Adrenal gland (tissue), 5 donors: ENCODE data around the gene JARID2.

Experiments used
- POLR2A ChIP-seq, 2 donors: fragments of 450-650 bp; IDR thresholded peaks; one replicate each; pipeline ENCODE4 v1.6.1; 2017; ENCODE audit warnings: antibody characterized with exemption in 2 of 2, mild to moderate bottlenecking in 2 of 2, moderate library complexity in 1 of 2
- TF ChIP-seq, protein P1 (sequence below), 6 experiments: fragments of 450-650 bp in 4 of 6; fragments of 200-600 bp in 2 of 6; sonication (generic) in 1 of 6; IDR thresholded peaks; 1 replicate in 5 of 6; 2 replicates in 1 of 6; pipeline versions ENCODE4 v1.5.1 to v1.8.0; 2016 to 2021; ENCODE audit warnings: antibody characterized with exemption in 6 of 6, mild to moderate bottlenecking in 2 of 6, moderate library complexity in 1 of 6
- donor health status: DM: no; HTN: no; CAD: no.

DNA sequence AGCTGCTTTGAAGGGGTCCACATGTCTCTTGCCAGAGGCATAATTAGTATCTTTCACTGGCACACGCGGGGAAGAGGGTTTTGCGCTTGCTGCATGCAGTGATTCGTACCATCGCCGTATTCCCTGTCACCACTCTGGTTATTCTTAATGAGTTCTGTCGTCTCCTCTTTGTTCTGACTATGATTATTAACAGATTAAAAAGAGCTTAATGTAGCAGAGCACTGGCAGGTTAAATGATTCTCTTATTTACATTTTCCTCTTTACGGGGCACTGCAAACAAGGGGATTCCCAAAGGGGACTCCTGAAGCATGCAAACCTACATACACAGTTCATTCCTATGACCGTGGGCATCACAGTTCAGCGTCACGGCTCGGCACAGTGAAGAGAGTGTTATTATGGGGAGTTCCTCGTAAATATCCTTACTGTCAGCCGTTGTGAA, 212.2 kb downstream of the JARID2 start:
- TF ChIP-seq, protein P1, sequence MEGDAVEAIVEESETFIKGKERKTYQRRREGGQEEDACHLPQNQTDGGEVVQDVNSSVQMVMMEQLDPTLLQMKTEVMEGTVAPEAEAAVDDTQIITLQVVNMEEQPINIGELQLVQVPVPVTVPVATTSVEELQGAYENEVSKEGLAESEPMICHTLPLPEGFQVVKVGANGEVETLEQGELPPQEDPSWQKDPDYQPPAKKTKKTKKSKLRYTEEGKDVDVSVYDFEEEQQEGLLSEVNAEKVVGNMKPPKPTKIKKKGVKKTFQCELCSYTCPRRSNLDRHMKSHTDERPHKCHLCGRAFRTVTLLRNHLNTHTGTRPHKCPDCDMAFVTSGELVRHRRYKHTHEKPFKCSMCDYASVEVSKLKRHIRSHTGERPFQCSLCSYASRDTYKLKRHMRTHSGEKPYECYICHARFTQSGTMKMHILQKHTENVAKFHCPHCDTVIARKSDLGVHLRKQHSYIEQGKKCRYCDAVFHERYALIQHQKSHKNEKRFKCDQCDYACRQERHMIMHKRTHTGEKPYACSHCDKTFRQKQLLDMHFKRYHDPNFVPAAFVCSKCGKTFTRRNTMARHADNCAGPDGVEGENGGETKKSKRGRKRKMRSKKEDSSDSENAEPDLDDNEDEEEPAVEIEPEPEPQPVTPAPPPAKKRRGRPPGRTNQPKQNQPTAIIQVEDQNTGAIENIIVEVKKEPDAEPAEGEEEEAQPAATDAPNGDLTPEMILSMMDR (IDR thresholded peaks at IDR 0.05): no peak
- no peak for TF ChIP-seq POLR2A (IDR thresholded peaks at IDR 0.05)
